Karpas-422 (cell line): ENCODE results near the gene RFTN1. TPM values are rescaled to one million over a fixed set of nuclear protein-coding genes. Genes with fewer than 3 reads are reported as not detected.
A peak's percentile ranks its signal among the peaks of the same experiment; 100 is the strongest.

ENCODE experiments used
- DNase-seq: peaks from one replicate; pipeline ENCODE4 v3.0.0-alpha.2; 2015
- H2AFZ ChIP-seq: fragments of 200-600 bp; sonication (generic); 2 replicates; pipeline ENCODE4 v1.6.1; 2014; ENCODE audit warnings: antibody characterized with exemption, low read length, mixed read lengths
- H3K27ac ChIP-seq: fragments of 200-600 bp; sonication (generic); 2 replicates; pipeline ENCODE4 v1.5.1; 2014; ENCODE audit warnings: mild to moderate bottlenecking, low read length, moderate library complexity
- H3K27me3 ChIP-seq: fragments of 200-600 bp; sonication (generic); 2 replicates; pipeline ENCODE4 v1.6.1; 2014; ENCODE audit warnings: low read length, mixed read lengths
- H3K36me3 ChIP-seq: fragments of 200-600 bp; sonication (generic); 2 replicates; pipeline ENCODE4 v1.6.1; 2014; ENCODE audit warnings: low read length, mixed read lengths; ENCODE audit not compliant: insufficient read depth
- H3K4me1 ChIP-seq: fragments of 200-600 bp; sonication (generic); 2 replicates; pipeline ENCODE4 v1.6.1; 2014; ENCODE audit warnings: mild to moderate bottlenecking, low read length, mixed read lengths
- H3K4me2 ChIP-seq: fragments of 200-600 bp; sonication (generic); 2 replicates; pipeline ENCODE4 v1.6.1; 2014; ENCODE audit warnings: low read length, low read depth, mild to moderate bottlenecking; ENCODE audit not compliant: poor library complexity, severe bottlenecking
- H3K4me3 ChIP-seq: fragments of 200-600 bp; sonication (generic); 2 replicates; pipeline ENCODE4 v1.5.1; 2014; ENCODE audit warnings: mild to moderate bottlenecking, antibody characterized with exemption, low read length, mixed read lengths
- H3K79me2 ChIP-seq: fragments of 200-600 bp; sonication (generic); 2 replicates; pipeline ENCODE4 v1.6.1; 2014; ENCODE audit warnings: mild to moderate bottlenecking, low read length, mixed read lengths
- H3K9ac ChIP-seq: fragments of 200-600 bp; sonication (generic); 2 replicates; pipeline ENCODE4 v1.6.0; 2014; ENCODE audit warnings: low read length
- H3K9me2 ChIP-seq: fragments of 200-600 bp; sonication (generic), shearing (Covaris generic); replicated peaks from 2 replicates; pipeline ENCODE4 v1.6.0; 2014; ENCODE audit warnings: mild to moderate bottlenecking, low read length, moderate library complexity; ENCODE audit not compliant: insufficient read depth
- H3K9me3 ChIP-seq: fragments of 300-700, 200-600 bp; sonication (generic); 2 replicates; pipeline ENCODE4 v1.6.1; 2014; ENCODE audit warnings: low read length, mixed read lengths
- H4K20me1 ChIP-seq: fragments of 200-600 bp; sonication (generic); 2 replicates; pipeline ENCODE4 v1.6.1; 2014; ENCODE audit warnings: mild to moderate bottlenecking, antibody characterized with exemption, low read length, low read depth; ENCODE audit not compliant: insufficient read depth
- total RNA-seq: library from RNA; depleted of rRNA; stranded (reverse); fragments of >200 nt; shearing (Covaris generic); gene quantifications from 2 replicates; pipeline ENCODE4 v1.2.3, GENCODE V29; 2014; ENCODE audit warnings: low replicate concordance

RFTN1 gene
- total RNA-seq, 1 experiment from 2014 or later, result 291 TPM

DNA sequence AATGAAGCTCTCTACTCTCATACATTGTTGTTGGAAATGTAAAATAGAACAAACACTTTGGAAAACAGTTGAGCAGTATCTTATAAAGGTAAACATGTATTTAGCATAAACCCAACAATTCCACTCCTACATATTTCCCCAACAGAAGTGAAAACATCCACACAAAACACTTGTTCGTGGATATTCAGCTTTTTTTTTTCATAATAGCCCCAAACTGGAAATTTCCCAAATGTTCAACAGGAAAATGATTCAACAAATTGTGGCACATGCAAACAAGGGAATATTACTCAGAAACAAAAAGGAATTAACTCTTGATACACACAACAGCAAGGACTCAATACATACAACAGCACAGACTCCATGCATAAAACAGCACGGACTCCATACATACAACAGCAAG lies 28.5 kb downstream of the RFTN1 start:
- peaks cover 96% of the 10 kb centered on the region for H3K4me1 ChIP-seq
- no peaks in the 10 kb centered on the region for H3K9me2 ChIP-seq
- peaks cover 82% of the 10 kb centered on the region for H3K36me3 ChIP-seq
- no peaks in the 10 kb centered on the region for H3K9me3 ChIP-seq
- no peaks in the 10 kb centered on the region; the same call in 1 of the 2 replicates for H4K20me1 ChIP-seq
- no peak for DNase-seq
- H3K9ac ChIP-seq, result peak overlapping the region; percentile 48; the same call in 1 of the 2 replicates
- peaks cover 100% of the 10 kb centered on the region for H3K79me2 ChIP-seq
- no peak overlapping the region for H3K4me3 ChIP-seq
- no peak overlapping the region for H2AFZ ChIP-seq
- H3K27ac ChIP-seq, result peak overlapping the region; percentile 86
- H3K27me3 ChIP-seq, result no peaks in the 10 kb centered on the region
- H3K4me2 ChIP-seq, result peak overlapping the region; percentile 62

DNA sequence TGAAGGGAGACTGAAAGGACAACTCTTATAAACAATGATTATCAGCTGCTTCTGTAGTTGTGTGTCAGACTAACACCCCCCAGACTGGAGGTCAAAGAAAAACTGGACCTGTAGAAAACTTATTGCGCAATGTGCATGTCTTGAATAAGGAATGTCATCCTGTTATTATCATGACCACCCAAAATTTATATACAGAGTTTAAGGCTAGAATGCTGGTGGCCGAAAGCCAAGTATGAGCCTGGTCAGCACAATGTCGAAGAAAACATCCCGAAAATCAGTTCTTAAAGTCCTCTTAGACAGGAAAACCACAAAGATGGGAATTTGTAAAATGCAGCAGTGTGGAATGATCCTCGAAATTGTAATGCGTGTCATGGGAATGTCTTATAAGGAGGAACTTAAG lies 29.3 kb downstream of the RFTN1 start:
- peak overlapping the region; percentile 48 for H3K9ac ChIP-seq
- H4K20me1 ChIP-seq, result no peaks in the 10 kb centered on the region; the same call in 1 of the 2 replicates
- no peaks in the 10 kb centered on the region for H3K9me2 ChIP-seq
- peak overlapping the region; percentile 62 for H3K4me2 ChIP-seq
- DNase-seq, result no peak
- H3K4me1 ChIP-seq, result peaks cover 99% of the 10 kb centered on the region
- peaks cover 100% of the 10 kb centered on the region for H3K79me2 ChIP-seq
- peaks cover 83% of the 10 kb centered on the region for H3K36me3 ChIP-seq
- H3K27ac ChIP-seq, result peak overlapping the region; percentile 86
- no peak overlapping the region for H3K4me3 ChIP-seq
- H3K27me3 ChIP-seq, result no peaks in the 10 kb centered on the region
- H3K9me3 ChIP-seq, result no peaks in the 10 kb centered on the region
- H2AFZ ChIP-seq, result no peak overlapping the region

GRCh38 chr3:16482770-16483531 lies 30.5 kb downstream of the RFTN1 start:
- H3K36me3 ChIP-seq, result peaks cover 84% of the 10 kb centered on the region
- H3K27me3 ChIP-seq, result no peaks in the 10 kb centered on the region
- peak overlapping the region; percentile 62 for H3K4me2 ChIP-seq
- H3K27ac ChIP-seq, result peak overlapping the region; percentile 86
- no peak overlapping the region for H2AFZ ChIP-seq
- DNase-seq, result peak; percentile 87
- peaks cover 100% of the 10 kb centered on the region for H3K79me2 ChIP-seq
- H3K9me2 ChIP-seq, result no peaks in the 10 kb centered on the region
- no peaks in the 10 kb centered on the region; the same call in 1 of the 2 replicates for H4K20me1 ChIP-seq
- H3K9me3 ChIP-seq, result no peaks in the 10 kb centered on the region
- H3K4me3 ChIP-seq, result peak overlapping the region; percentile 18; the same call in 1 of the 2 replicates
- H3K9ac ChIP-seq, result peak overlapping the region; percentile 48
- peaks cover 100% of the 10 kb centered on the region for H3K4me1 ChIP-seq

DNA sequence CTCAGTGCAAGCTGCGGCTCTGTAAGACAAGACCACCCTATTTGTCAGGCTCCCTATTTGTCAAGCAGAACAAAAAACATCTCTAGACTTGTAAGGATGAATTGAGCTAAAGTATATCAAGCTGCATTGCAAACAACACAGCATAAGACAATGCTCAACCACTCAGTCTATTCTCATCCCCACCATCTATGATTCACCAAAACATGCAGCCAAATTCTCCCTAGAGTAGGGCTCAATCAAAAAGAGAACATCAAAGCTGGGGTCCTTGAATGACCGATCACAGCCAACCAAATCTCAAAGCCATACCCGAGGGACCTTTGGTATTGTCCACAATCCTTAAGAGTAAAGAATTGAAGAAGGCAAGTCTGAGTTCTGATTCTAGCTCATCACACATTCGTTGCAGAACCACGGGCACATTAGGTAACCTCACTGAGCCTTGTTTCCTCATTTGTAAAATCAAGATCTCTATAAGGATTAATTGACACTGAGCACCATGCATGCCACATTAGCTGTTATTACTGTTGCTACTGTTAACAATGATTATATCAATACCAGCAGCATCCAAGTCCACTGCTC lies 31.2 kb downstream of the RFTN1 start:
- H4K20me1 ChIP-seq, result no peaks in the 10 kb centered on the region; the same call in 1 of the 2 replicates
- H3K9ac ChIP-seq, result peak overlapping the region; percentile 48
- peak overlapping the region; percentile 86 for H3K27ac ChIP-seq
- H3K4me3 ChIP-seq, result peak overlapping the region; percentile 18; the same call in 1 of the 2 replicates
- H3K27me3 ChIP-seq, result no peaks in the 10 kb centered on the region
- H3K79me2 ChIP-seq, result peaks cover 100% of the 10 kb centered on the region
- peaks cover 100% of the 10 kb centered on the region for H3K4me1 ChIP-seq
- peaks cover 84% of the 10 kb centered on the region for H3K36me3 ChIP-seq
- H3K4me2 ChIP-seq, result peak overlapping the region; percentile 62
- H3K9me3 ChIP-seq, result no peaks in the 10 kb centered on the region
- no peak for DNase-seq
- no peak overlapping the region for H2AFZ ChIP-seq
- no peaks in the 10 kb centered on the region for H3K9me2 ChIP-seq

DNA sequence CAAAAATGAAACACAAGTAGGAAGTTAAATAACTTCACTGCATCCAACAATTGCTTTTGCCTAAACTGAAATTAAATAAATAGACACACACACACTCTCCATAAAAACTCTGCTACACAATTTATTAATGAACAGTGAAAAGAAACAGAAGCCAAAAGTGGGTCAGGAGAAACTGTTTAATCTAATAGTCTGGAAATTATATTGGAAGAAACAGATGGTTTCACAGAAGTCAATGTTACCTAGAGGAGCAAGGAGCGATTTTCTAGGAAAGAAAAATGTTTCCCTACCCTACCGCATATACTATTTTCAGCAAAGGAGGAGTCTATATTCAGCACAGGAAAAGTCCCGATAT lies 32.0 kb downstream of the RFTN1 start:
- Histone ChIP-seq H3K9ac (peak overlapping the region; percentile 48; the same call in 1 of the 2 replicates), H3K9me2 (no peaks in the 10 kb centered on the region), H3K9me3 (no peaks in the 10 kb centered on the region), H4K20me1 (no peaks in the 10 kb centered on the region; the same call in 1 of the 2 replicates), H3K4me2 (peak overlapping the region; percentile 62), H3K27me3 (no peaks in the 10 kb centered on the region), H3K27ac (peak overlapping the region; percentile 86), H3K4me3 (peak overlapping the region; percentile 18; the same call in 1 of the 2 replicates), H3K4me1 (peaks cover 100% of the 10 kb centered on the region), H2AFZ (no peak overlapping the region), H3K36me3 (peaks cover 86% of the 10 kb centered on the region), H3K79me2 (peaks cover 100% of the 10 kb centered on the region)
- no peak for DNase-seq

DNA sequence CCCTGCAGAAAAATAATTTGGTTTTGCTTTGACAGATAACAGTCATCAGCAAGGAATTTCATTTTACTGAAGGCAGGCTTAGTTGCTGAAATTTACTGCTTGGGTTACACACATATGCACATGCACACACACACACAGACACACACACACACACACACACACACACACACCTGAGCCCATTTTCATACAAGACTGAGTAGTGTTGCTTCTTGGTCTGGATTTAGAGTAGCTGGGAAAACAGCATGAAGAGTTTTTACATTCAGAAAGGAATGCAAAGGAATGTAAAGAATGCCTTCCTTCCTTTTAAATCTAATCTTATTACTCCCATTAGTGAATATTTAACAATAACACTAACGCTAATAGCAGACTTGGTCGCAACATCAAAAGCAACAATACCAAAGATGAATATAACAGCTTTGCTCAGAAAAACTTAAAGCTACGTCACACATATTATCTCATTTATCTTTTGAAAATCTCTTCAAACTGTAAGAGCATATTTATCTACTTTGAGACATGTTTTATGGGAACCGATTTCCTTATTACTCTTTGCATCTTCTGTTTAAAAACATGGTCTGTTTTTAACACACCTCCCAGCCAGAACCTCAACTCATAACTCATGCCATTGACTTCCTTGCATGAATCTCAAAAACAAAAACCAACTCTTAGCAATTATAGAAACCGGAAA lies 32.5 kb downstream of the RFTN1 start:
- no peaks in the 10 kb centered on the region for H3K9me3 ChIP-seq
- H3K9me2 ChIP-seq, result no peaks in the 10 kb centered on the region
- H3K36me3 ChIP-seq, result peaks cover 86% of the 10 kb centered on the region
- H4K20me1 ChIP-seq, result no peaks in the 10 kb centered on the region; the same call in 1 of the 2 replicates
- no peaks in the 10 kb centered on the region for H3K27me3 ChIP-seq
- no peak overlapping the region for H2AFZ ChIP-seq
- no peak overlapping the region for H3K4me3 ChIP-seq
- H3K27ac ChIP-seq, result peak overlapping the region; percentile 86
- no peak for DNase-seq
- peaks cover 100% of the 10 kb centered on the region for H3K79me2 ChIP-seq
- peaks cover 100% of the 10 kb centered on the region for H3K4me1 ChIP-seq
- no peak overlapping the region for H3K9ac ChIP-seq
- peak overlapping the region; percentile 62 for H3K4me2 ChIP-seq

GRCh38 chr3:16478516-16478915 lies 35.0 kb downstream of the RFTN1 start:
- peaks cover 84% of the 10 kb centered on the region for H3K36me3 ChIP-seq
- no peak for DNase-seq
- no peaks in the 10 kb centered on the region for H3K27me3 ChIP-seq
- peak overlapping the region; percentile 86 for H3K27ac ChIP-seq
- H2AFZ ChIP-seq, result no peak overlapping the region
- peaks cover 100% of the 10 kb centered on the region for H3K4me1 ChIP-seq
- H3K4me3 ChIP-seq, result no peak overlapping the region
- no peaks in the 10 kb centered on the region for H4K20me1 ChIP-seq
- no peaks in the 10 kb centered on the region for H3K9me2 ChIP-seq
- peaks cover 100% of the 10 kb centered on the region for H3K79me2 ChIP-seq
- no peaks in the 10 kb centered on the region for H3K9me3 ChIP-seq
- no peak overlapping the region for H3K9ac ChIP-seq
- H3K4me2 ChIP-seq, result no peak overlapping the region

GRCh38 chr3:16477521-16477920 lies 36.0 kb downstream of the RFTN1 start:
- H3K9me3 ChIP-seq, result no peaks in the 10 kb centered on the region
- H3K27ac ChIP-seq, result peak overlapping the region; percentile 86
- no peak overlapping the region for H2AFZ ChIP-seq
- H4K20me1 ChIP-seq, result no peaks in the 10 kb centered on the region
- H3K4me1 ChIP-seq, result peaks cover 98% of the 10 kb centered on the region
- DNase-seq, result no peak
- H3K9ac ChIP-seq, result no peak overlapping the region
- H3K4me3 ChIP-seq, result no peak overlapping the region
- no peaks in the 10 kb centered on the region for H3K9me2 ChIP-seq
- peaks cover 100% of the 10 kb centered on the region for H3K79me2 ChIP-seq
- H3K36me3 ChIP-seq, result peaks cover 89% of the 10 kb centered on the region
- no peaks in the 10 kb centered on the region for H3K27me3 ChIP-seq
- no peak overlapping the region for H3K4me2 ChIP-seq
